ENCODE measurements around the gene KLHDC10. TPM values are rescaled to one million over a fixed set of nuclear protein-coding genes. Genes with fewer than 3 reads are reported as not detected.

KLHDC10 gene
- total RNA-seq, 1 donor from 2014 or later: 33.8 TPM

GRCh38 chr7:130095812-130096211 lies 25.5 kb downstream of the KLHDC10 start:
- Mint-ChIP-seq H3K36me3 (ENCODE audit: low read depth) (no peaks in the 10 kb centered on the region), H3K9me3 (no peaks in the 10 kb centered on the region), H3K27me3 (ENCODE audit: low read depth) (no peaks in the 10 kb centered on the region), H3K4me1 (no peaks in the 10 kb centered on the region), H3K4me3 (no peak overlapping the region), H3K27ac (ENCODE audit: unreplicated experiment) (no peak overlapping the region)
- TF ChIP-seq CTCF (conservative IDR thresholded peaks at IDR 0.05): no peak
- DNase-seq (ENCODE audit: low read depth, low spot score): no peak

DNA sequence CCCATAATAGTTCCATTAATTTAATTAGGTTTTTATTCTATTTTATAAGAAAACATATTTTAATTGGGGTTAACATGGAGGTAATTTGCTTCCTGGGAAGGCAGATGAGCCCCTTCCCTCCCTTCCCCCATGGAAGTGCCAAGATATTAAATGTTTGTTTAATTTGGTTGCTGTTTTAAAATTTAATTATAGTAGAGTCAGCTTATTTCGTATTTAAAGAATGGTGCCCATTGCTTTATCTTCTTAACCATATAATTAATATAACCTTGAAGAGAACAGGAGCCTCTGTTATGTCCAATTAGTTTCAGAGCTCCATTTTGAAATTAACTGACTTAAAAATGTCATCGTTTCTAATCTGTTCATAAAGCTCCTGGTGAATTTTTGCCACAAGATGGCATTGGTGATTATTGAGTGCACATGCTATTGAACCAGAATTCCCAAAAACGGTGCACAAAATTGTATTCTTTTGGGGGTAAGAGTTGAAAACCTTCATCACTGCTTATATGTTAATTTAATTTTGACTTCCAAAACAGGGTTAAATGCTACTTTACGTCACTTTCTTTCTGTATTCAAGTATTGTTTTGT lies 26.0 kb downstream of the KLHDC10 start:
- H3K36me3 Mint-ChIP-seq (ENCODE audit: low read depth): no peaks in the 10 kb centered on the region
- DNase-seq (ENCODE audit: low read depth, low spot score): no peak
- no peaks in the 10 kb centered on the region for H3K27me3 Mint-ChIP-seq (ENCODE audit: low read depth)
- H3K4me1 Mint-ChIP-seq: no peaks in the 10 kb centered on the region
- no peak for TF ChIP-seq CTCF (conservative IDR thresholded peaks at IDR 0.05)
- H3K9me3 Mint-ChIP-seq: no peaks in the 10 kb centered on the region
- no peak overlapping the region for H3K27ac Mint-ChIP-seq (ENCODE audit: unreplicated experiment)
- no peak overlapping the region for H3K4me3 Mint-ChIP-seq

- no peak for DNase-seq (ENCODE audit: low read depth, low spot score)
- no peaks in the 10 kb centered on the region for H3K9me3 Mint-ChIP-seq
- no peaks in the 10 kb centered on the region for H3K27me3 Mint-ChIP-seq (ENCODE audit: low read depth)
- no peak for TF ChIP-seq CTCF (conservative IDR thresholded peaks at IDR 0.05)
- H3K36me3 Mint-ChIP-seq (ENCODE audit: low read depth): no peaks in the 10 kb centered on the region
- no peak overlapping the region for H3K4me3 Mint-ChIP-seq
- H3K4me1 Mint-ChIP-seq: no peaks in the 10 kb centered on the region
- no peak overlapping the region for H3K27ac Mint-ChIP-seq (ENCODE audit: unreplicated experiment)
These were observed 29.0 kb downstream of the KLHDC10 start for GRCh38 chr7:130099331-130099730.

- H3K27ac Mint-ChIP-seq (ENCODE audit: unreplicated experiment): no peak overlapping the region
- no peaks in the 10 kb centered on the region for H3K9me3 Mint-ChIP-seq
- peaks cover 2% of the 10 kb centered on the region for H3K36me3 Mint-ChIP-seq (ENCODE audit: low read depth)
- no peak for DNase-seq (ENCODE audit: low read depth, low spot score)
- H3K4me3 Mint-ChIP-seq: no peak overlapping the region
- H3K4me1 Mint-ChIP-seq: no peaks in the 10 kb centered on the region
- no peak for TF ChIP-seq CTCF (conservative IDR thresholded peaks at IDR 0.05)
- no peaks in the 10 kb centered on the region for H3K27me3 Mint-ChIP-seq (ENCODE audit: low read depth)
These were observed 32.3 kb downstream of the KLHDC10 start for GRCh38 chr7:130102588-130102987.

- no peak overlapping the region for H3K27ac Mint-ChIP-seq (ENCODE audit: unreplicated experiment)
- TF ChIP-seq CTCF (conservative IDR thresholded peaks at IDR 0.05): no peak
- H3K4me1 Mint-ChIP-seq: no peaks in the 10 kb centered on the region
- no peak overlapping the region for H3K4me3 Mint-ChIP-seq
- peaks cover 8% of the 10 kb centered on the region for H3K36me3 Mint-ChIP-seq (ENCODE audit: low read depth)
- peaks cover 4% of the 10 kb centered on the region for H3K9me3 Mint-ChIP-seq
- no peak for DNase-seq (ENCODE audit: low read depth, low spot score)
- no peaks in the 10 kb centered on the region for H3K27me3 Mint-ChIP-seq (ENCODE audit: low read depth)
These were observed 37.8 kb downstream of the KLHDC10 start for GRCh38 chr7:130107949-130108674.
